Measurements from ENCODE around the gene ST3GAL5.

ST3GAL5 gene

DNA sequence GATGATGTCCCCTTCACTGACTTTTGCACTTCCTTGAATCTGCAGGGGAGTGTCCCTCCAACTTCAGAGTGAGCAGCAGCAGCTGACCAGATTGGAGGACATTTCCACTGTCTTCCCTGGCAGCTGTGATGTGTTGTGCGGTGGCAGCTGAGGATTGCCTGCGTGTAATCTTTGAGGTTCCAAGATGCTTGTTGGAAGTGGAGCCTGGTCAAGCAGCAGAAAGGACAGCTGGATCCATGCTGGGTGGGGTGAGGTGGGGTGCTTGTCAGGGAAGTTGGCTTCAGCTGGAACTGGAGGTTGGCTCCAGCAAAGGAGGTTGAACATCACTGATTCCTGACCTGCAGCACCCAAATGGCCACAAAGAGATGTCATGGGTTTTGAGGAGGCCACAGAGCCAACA, 64.8 kb downstream of the ST3GAL5 start:
- TF ChIP-seq, protein P1, sequence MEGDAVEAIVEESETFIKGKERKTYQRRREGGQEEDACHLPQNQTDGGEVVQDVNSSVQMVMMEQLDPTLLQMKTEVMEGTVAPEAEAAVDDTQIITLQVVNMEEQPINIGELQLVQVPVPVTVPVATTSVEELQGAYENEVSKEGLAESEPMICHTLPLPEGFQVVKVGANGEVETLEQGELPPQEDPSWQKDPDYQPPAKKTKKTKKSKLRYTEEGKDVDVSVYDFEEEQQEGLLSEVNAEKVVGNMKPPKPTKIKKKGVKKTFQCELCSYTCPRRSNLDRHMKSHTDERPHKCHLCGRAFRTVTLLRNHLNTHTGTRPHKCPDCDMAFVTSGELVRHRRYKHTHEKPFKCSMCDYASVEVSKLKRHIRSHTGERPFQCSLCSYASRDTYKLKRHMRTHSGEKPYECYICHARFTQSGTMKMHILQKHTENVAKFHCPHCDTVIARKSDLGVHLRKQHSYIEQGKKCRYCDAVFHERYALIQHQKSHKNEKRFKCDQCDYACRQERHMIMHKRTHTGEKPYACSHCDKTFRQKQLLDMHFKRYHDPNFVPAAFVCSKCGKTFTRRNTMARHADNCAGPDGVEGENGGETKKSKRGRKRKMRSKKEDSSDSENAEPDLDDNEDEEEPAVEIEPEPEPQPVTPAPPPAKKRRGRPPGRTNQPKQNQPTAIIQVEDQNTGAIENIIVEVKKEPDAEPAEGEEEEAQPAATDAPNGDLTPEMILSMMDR (conservative IDR thresholded peaks at IDR 0.05; ENCODE audit: control insufficient read depth, insufficient read depth, low read depth, low read length), result no peak
- H3K4me3 ChIP-seq (ENCODE audit: control insufficient read depth, low read depth, low read length), result no peak overlapping the region
- no peak for DNase-seq (ENCODE audit: low read depth)

DNA sequence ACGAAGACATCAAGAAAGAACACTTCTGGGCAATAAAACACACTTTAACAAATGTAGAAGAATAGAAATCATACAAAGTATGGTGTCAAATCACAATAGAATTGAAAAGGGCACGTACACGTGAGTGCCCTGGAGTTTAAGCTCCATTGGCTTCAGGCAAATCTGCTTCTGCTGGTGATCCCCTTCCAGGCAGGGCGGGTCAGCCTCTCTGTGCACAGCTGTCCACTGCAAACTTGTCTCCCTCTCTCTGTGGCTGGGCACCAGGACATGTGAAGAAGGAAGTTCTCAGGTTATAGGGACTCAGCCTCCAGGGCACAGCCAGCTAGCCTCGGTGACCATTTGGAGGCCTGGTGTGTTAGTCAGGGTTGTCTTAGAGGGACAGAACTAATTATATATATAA, 66.0 kb downstream of the ST3GAL5 start:
- TF ChIP-seq, protein P1 (conservative IDR thresholded peaks at IDR 0.05; ENCODE audit: control insufficient read depth, insufficient read depth, low read depth, low read length), result no peak
- no peak for DNase-seq (ENCODE audit: low read depth)
- no peak overlapping the region for H3K4me3 ChIP-seq (ENCODE audit: control insufficient read depth, low read depth, low read length)

DNA sequence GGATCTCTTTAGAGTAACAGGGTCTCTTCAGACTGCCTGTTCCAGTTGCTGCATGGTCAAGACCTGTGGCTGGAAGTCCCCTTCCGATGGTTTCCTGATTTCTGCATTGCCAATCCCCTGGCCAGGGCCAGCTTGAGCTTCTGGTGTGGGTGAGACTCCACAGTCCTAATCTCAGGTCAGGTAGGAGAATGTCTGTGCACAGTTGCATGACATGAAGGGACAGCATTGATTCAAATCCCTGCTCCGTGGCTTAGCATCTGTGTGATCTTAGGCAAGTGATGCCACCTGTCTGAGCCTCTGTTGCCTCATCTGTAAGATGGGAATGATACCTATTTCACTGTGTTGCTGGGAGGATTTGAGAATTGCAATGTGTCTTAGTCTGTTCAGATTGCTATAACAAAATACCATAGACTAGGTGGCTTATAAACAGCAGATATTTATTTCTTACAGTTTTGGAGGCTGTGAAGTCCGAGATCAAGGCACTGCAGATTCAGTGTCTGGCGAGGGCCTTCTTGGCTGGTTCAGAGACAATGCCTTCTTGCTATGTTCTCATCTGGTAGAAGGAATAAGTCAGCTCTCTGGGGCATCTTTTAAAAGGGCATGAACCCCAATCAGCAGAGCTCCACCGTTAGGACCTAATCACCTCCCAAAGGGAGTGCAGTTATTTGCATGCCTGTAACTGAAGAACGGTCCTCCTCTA, 68.8 kb downstream of the ST3GAL5 start:
- TF ChIP-seq, protein P1 (conservative IDR thresholded peaks at IDR 0.05; ENCODE audit: control insufficient read depth, insufficient read depth, low read depth, low read length), result no peak
- no peak overlapping the region for H3K4me3 ChIP-seq (ENCODE audit: control insufficient read depth, low read depth, low read length)
- no peak for DNase-seq (ENCODE audit: low read depth)

DNA sequence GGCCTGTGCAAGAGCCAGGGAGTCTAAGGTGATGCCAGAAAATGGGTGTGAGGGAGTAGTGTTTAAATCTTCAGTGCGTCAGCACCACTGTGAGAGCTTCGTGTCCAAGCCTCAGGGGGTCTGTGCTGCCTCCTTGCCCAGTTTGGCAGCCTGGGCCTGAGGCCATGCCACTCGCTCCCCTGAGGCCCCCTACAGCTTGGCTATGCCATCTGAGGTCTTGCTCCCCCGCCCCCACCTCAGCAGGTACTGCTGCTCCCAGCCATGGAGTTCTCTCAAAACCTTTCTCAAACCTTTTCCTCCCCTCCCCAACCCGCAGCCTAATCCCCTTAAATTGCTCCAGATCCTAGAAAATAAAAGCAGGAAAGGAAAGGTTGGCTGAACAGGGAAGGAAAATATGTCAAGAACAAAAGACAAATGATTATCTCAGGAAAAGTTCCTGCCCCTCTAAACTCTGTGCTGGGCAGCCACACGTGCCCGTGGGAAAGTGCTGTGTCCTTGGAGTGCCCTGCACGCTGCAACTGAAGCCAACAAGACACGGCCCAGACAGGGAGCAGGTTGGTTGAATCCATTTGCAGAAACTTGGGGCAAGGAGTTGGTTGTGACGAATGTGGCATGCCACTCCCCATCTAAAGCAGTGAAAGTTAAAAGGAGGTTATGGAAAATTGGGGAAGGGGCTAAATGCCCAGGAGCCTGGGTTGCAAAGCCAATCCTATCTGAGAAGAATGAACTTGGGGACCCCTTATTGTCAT, 73.8 kb downstream of the ST3GAL5 start:
- no peak overlapping the region for H3K4me3 ChIP-seq (ENCODE audit: control insufficient read depth, low read depth, low read length)
- no peak for DNase-seq (ENCODE audit: low read depth)
- TF ChIP-seq, protein P1 (conservative IDR thresholded peaks at IDR 0.05; ENCODE audit: control insufficient read depth, insufficient read depth, low read depth, low read length), result no peak

DNA sequence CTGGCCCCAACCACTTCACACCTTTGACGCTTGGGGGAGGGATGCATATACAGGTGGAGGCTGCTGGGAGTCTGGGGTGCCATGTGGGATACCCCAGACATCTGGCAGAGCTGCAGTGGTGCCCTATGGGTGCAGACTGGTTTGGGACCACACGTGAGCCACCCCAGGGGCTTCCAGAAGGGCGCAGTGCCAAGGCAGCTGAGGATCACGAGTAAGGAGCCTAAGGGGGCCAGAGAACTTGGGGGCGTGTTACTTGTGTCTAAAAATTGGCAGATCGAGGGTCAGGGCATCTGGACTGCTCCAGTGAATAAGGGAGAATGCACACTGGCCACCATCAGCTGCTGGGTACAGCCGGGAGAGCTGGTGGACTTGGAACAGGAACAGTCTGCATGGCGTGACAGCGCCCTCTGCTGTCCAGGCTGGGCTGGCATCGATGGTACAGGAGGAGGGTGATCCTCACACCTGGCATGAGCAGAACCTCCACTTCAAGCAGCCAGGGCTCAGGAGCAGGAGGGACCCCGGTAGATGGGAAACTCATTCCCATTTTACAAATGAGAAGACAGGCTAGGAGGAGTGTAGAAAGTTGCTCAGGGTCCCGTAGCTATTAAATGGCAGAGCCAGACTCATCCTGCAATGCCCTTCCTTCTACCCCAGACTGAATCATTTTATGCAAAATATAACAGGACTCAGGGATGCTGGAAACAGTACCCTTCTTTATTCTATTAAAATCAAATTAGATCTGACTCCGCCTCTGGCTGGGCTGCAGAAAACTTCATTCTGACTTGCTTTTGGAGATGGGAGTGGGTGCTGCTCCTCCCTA, 74.6 kb downstream of the ST3GAL5 start:
- no peak overlapping the region for H3K4me3 ChIP-seq (ENCODE audit: control insufficient read depth, low read depth, low read length)
- TF ChIP-seq, protein P1 (conservative IDR thresholded peaks at IDR 0.05; ENCODE audit: control insufficient read depth, insufficient read depth, low read depth, low read length), result peak; percentile 99
- DNase-seq (ENCODE audit: low read depth), result peak; percentile 86

DNA sequence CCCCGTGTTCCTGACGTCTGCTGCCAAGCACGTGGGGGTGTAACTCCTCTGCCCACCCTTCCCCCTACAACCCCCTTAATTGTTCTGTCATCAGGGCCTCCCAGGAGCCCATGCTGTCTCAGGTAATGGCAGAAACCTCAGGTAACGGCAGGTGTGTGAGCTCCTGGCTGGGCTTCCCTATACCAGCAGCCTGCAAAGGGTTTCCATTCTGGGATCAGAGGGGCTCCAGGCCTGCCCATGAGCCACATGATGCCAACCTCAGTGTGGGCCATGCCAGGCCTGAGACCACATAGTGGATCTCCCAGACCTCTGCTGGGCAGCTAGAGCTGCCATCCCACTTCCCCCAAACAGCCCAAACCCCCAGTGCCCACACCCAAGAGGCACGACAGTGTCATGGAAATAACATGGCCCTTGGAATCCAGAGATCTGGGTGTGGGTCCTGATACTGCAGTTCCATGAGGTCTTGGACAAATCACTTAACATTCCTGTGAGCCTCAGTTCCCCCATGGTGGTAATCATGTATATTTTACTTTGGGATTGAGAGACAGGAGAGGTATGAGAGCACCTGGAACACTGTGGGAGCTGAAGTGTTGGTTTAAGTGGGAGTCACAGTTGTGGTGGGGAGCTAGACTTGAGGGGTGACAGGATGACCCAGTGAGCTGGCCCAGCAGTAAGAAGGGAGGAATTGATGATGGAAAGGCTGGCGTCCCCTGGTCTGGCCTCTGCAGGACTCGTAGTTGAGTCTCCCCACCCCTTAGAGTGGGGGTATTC, 75.4 kb downstream of the ST3GAL5 start:
- DNase-seq (ENCODE audit: low read depth), result no peak
- no peak overlapping the region for H3K4me3 ChIP-seq (ENCODE audit: control insufficient read depth, low read depth, low read length)
- TF ChIP-seq, protein P1 (conservative IDR thresholded peaks at IDR 0.05; ENCODE audit: control insufficient read depth, insufficient read depth, low read depth, low read length), result no peak
